Regular cardiac myocyte (primary cell): Measurements from ENCODE around the gene CKAP5. TPM values are rescaled to one million over a fixed set of nuclear protein-coding genes. Genes with fewer than 3 reads are reported as not detected.

Source experiments
- total RNA-seq: library from RNA; depleted of rRNA; stranded (reverse); fragments of >200 nt; gene quantifications from 2 replicates; pipeline ENCODE4 v1.2.3, GENCODE V29; 2014

Gene CKAP5
- 55.5 and 85.3 TPM in 2 replicates for total RNA-seq

GRCh38 chr11:46845740-46846509, at the start of gene CKAP5:
Gene CKAP5 (minus strand): TSS chr11:46846280. CDS start chr11:46821231, 25,049 bp downstream.

DNA sequence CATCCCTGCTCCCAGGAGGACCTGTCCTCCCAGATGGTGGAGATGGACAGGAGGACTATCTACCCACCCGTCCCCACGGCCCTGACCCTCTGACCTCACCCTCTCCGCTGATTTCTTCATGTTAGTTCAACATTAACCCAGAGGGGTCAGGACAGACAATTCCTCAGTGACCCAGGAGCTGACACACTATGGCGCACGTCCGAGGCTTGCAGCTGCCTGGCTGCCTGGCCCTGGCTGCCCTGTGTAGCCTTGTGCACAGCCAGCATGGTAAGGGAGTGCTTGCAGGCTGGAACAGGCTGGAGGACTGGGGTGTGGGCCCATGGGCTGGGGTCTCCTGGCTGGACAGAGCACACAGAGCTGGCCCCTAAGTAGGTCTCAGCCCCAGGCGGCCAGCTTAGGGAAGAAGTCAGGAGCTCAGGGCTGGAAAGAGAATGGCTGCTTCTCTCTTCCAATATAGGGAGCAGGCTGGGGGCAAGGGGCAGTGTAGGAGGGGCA, 127.0 kb downstream of the CKAP5 start, which contains the start of gene F2:
F2 (plus strand) TSS at position 166 of the 495 bp plus-strand sequence; CDS start at position 189, 23 bp downstream.

GRCh38 chr11:46700241-46701077, 145.6 kb downstream of the CKAP5 start, which contains the start of the genes ARHGAP1 and ZNF408:
Gene ARHGAP1 (minus strand): TSS chr11:46700619. CDS start chr11:46696107, 4,512 bp downstream.
Gene ZNF408 (plus strand): TSS chr11:46701031. CDS start chr11:46701048, 17 bp downstream.

Other genes with a start within 250 kb of the CKAP5 start
- 5.1 and 6.3 TPM in 2 replicates for gene HARBI1, start 229.1 kb downstream of the CKAP5 start, total RNA-seq
- 43.5 and 49.3 TPM in 2 replicates for gene ATG13, start 228.7 kb downstream of the CKAP5 start, total RNA-seq
- 33.3 and 35.1 TPM in 2 replicates for gene ARHGAP1, start 145.7 kb downstream of the CKAP5 start, total RNA-seq
- gene ZNF408, start 145.2 kb downstream of the CKAP5 start, total RNA-seq: 8.6 and 9.0 TPM in 2 replicates
- 0.19 and 0.28 TPM in 2 replicates for gene F2, start 127.1 kb downstream of the CKAP5 start, total RNA-seq
- gene LRP4, start 72.3 kb upstream of the CKAP5 start, total RNA-seq: 5.1 and 6.5 TPM in 2 replicates
- gene CSTPP1, start 90.5 kb upstream of the CKAP5 start, total RNA-seq: 11.0 and 15.1 TPM in 2 replicates